Activated naive CD4-positive, alpha-beta T cell treated with anti-CD3 and anti-CD28 coated beads for 36 hours (primary cell): ENCODE data around the gene ZFYVE27. TPM values are rescaled to one million over a fixed set of nuclear protein-coding genes. Genes with fewer than 3 reads are reported as not detected.

Source experiments
- CTCF ChIA-PET: fragments of 350-600 bp; sonication (Branson Sonifier 250); formaldehyde crosslinking; loops from one replicate; lab custom pipeline; 2021; ENCODE audit warnings: antibody characterized with exemption; lab: Charles Lee
- DNase-seq: peaks from one replicate; pipeline ENCODE4 v3.0.0-alpha.2; 2020
- H3K27ac Mint-ChIP-seq: one replicate; pipeline ENCODE4 v1.8.0; 2021; ENCODE audit warnings: mild to moderate bottlenecking, mixed read lengths
- H3K27me3 Mint-ChIP-seq: one replicate; pipeline ENCODE4 v1.8.0; 2021; ENCODE audit warnings: low read depth, mixed read lengths
- H3K36me3 Mint-ChIP-seq: one replicate; pipeline ENCODE4 v1.8.0; 2021; ENCODE audit warnings: low read depth, mixed read lengths
- H3K4me1 Mint-ChIP-seq: one replicate; pipeline ENCODE4 v1.8.0; 2021; ENCODE audit warnings: low read depth, mixed read lengths
- H3K4me3 Mint-ChIP-seq: one replicate; pipeline ENCODE4 v1.8.0; 2021; ENCODE audit warnings: mild to moderate bottlenecking, moderate library complexity, mixed read lengths
- H3K9me3 Mint-ChIP-seq: one replicate; pipeline ENCODE4 v1.8.0; 2021; ENCODE audit warnings: mixed read lengths
- intact Hi-C: fragments of 100-400 bp; cut with micrococcal nuclease; formaldehyde crosslinking; loops from one replicate; pipeline ENCODE4 v1.15.1; 2023
- total RNA-seq, 2 experiments: library from RNA; stranded (reverse); gene quantifications; one replicate each; pipeline ENCODE4 v1.2.3, GENCODE V29; 2021

Gene ZFYVE27
- total RNA-seq, 2 experiments from 2014 or later = 18.0 to 18.4 TPM

GRCh38 chr10:97789770-97790397, 53.0 kb downstream of the ZFYVE27 start:
- DNase-seq = no peak
- CTCF ChIA-PET = interaction anchor here (0.7 to 10.8 kb wide), 4 partner anchors 9 to 83 kb away, joined by 3 to 232 read pairs (median 4); no protein-coding TSS in a partner anchor

DNA sequence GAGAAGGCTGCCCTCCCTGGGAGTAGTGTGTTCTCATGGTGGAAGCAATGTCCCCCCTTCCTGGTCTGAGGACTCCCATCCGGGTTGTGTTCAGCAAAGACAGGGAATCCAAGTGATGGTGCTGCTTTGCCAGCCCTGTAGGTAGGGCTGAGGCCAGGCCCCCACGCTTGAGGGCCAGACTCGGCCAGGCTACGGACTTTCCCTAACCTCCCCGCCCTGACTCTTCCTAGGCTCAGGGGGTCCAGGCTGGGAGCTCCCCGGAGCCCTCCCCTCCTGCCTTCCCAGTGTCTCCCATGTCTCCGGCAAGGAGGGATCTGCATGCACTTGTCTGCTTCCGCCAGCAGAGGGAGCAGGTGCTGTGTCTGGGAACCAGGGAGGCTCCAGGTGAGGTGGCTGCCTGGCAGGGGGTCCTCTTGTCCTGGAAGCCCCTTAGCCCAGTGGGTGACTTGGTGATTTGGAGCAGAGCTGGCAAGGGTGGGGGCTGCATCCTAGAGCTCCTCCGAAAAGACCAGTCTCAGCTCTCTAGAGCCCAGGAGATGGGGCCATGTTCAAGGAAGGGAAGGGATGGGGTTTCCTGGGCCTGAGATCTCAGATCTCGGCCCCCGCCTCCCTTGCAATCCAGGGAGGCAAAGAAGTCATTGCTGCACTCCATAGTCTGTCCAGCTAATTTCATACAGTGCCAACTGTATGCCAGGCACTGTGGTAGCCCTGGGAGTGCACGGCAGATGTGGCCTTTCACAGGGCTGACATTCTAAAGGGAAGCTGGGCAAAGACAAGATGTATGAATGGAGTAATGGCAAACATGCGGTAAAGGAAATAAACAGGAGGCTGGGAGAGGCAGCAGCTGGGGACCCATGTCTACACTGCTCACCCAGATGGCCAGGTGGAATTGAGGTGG, 55.1 kb downstream of the ZFYVE27 start:
- Mint-ChIP-seq H3K36me3 (no peaks in the 10 kb centered on the region), H3K27me3 (no peaks in the 10 kb centered on the region), H3K9me3 (no peaks in the 10 kb centered on the region), H3K4me1 (peaks cover 28% of the 10 kb centered on the region), H3K27ac (no peak overlapping the region), H3K4me3 (no peak overlapping the region)
- CTCF ChIA-PET = interaction anchor here (0.6 to 10.8 kb wide), 30 partner anchors 9 to 653 kb away, joined by 3 to 232 read pairs (median 4); partner anchors contain the start of genes AVPI1, GOLGA7B, SFRP5 and ZFYVE27
- DNase-seq = peak; percentile 86
- intact Hi-C loops = loop anchor here (1.0 to 5.0 kb wide), 2 partner anchors 77 to 235 kb away; no protein-coding TSS in a partner anchor

More at GRCh38 chr10:97789770-97790397, 53.0 kb downstream of the ZFYVE27 start:
- Mint-ChIP-seq H3K4me3 (no peak overlapping the region), H3K9me3 (no peaks in the 10 kb centered on the region), H3K27ac (no peak overlapping the region), H3K36me3 (no peaks in the 10 kb centered on the region), H3K27me3 (no peaks in the 10 kb centered on the region), H3K4me1 (peaks cover 13% of the 10 kb centered on the region)
- intact Hi-C loops = loop anchor here (5.0 to 10.0 kb wide), 2 partner anchors 85 to 237 kb away; no protein-coding TSS in a partner anchor

DNA sequence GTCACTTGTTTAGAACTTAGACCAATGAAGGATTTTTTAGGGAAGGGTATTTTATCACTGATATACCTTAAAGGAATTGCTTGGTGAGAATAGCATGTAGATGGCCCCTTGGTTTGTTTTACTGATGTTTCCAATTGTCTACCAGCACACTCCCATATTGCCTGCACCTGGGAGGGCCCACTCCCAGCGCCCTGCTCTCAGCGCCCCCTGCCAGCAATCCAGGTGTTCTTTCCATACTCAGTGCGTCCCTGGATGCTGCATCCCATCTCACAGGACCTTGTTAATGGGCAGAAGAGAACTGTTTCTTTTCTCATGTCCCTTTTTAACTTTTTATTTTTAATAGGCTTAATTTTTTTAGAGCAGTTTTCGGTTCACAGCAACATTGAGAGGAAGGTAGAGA, 59.0 kb downstream of the ZFYVE27 start:
- CTCF ChIA-PET = interaction anchor here (0.7 to 10.8 kb wide), 3 partner anchors 77 to 232 kb away, joined by 4 to 232 read pairs (median 5); no protein-coding TSS in a partner anchor
- Mint-ChIP-seq H3K36me3 (no peaks in the 10 kb centered on the region), H3K9me3 (peaks cover 8% of the 10 kb centered on the region), H3K4me3 (no peak overlapping the region), H3K27ac (no peak overlapping the region), H3K27me3 (no peaks in the 10 kb centered on the region), H3K4me1 (peaks cover 27% of the 10 kb centered on the region)
- DNase-seq = no peak
- intact Hi-C loops = loop anchor here (1.0 kb wide), 2 partner anchors 53 to 73 kb away; partner anchors contain the start of gene GOLGA7B

DNA sequence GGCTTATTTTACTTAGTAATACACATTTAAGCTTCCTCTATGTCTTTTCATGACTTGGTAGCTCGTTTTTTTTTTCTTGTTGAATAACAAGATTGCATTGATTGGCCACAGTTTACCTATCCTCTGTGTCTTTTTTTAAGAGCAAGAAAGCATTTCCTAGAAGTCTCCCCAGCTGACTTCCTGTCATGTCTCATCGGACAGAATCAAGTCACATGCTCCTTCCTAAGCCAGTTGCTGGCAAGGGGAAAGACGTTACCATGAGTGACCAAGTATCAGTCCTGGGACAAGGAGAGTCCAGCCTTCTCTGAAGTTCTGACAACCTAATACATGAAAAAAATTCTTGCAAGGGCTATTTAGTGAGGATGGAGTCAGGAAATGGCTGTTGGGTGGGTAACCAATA, 59.7 kb downstream of the ZFYVE27 start:
- Mint-ChIP-seq H3K36me3 (no peaks in the 10 kb centered on the region), H3K9me3 (peaks cover 8% of the 10 kb centered on the region), H3K27me3 (no peaks in the 10 kb centered on the region), H3K4me3 (peak overlapping the region; percentile 32), H3K4me1 (peaks cover 27% of the 10 kb centered on the region), H3K27ac (peak overlapping the region; percentile 75)
- peak; percentile 65 for DNase-seq
- intact Hi-C loops = loop anchor here (1.0 kb wide), 2 partner anchors 53 to 73 kb away; partner anchors contain the start of gene GOLGA7B
- CTCF ChIA-PET = interaction anchor here (0.7 to 10.8 kb wide), 3 partner anchors 76 to 232 kb away, joined by 4 to 232 read pairs (median 5); no protein-coding TSS in a partner anchor

GRCh38 chr10:97798958-97799610, 62.2 kb downstream of the ZFYVE27 start:
- Mint-ChIP-seq H3K4me1 (peaks cover 17% of the 10 kb centered on the region), H3K36me3 (no peaks in the 10 kb centered on the region), H3K27ac (no peak overlapping the region), H3K4me3 (no peak overlapping the region), H3K27me3 (no peaks in the 10 kb centered on the region), H3K9me3 (peaks cover 8% of the 10 kb centered on the region)
- intact Hi-C loops = no loop called here
- CTCF ChIA-PET = interaction anchor here (0.7 to 0.8 kb wide), 2 partner anchors 9 to 846 kb away, joined by 4 read pairs; no protein-coding TSS in a partner anchor
- no peak for DNase-seq

DNA sequence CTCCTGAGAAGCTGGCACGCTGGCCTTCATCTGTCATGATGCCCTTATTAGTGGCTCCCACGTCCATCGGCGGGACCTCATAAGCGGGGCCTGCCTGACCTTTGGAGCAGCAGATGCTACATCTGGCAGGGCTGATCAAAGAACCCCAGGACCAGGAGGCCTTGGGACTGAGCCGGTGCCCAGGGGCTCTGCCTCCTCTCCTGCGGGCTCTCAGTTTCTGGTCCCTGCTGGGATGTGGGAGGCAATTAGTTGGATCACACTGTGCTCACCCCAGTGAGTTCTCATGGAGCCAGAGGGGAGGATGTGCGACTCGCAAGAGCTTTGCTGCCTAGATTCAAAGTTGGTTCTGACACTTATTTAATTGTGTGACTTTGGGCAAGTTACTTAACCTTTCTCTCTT, 63.5 kb downstream of the ZFYVE27 start:
- H3K36me3 Mint-ChIP-seq = no peaks in the 10 kb centered on the region
- CTCF ChIA-PET = interaction anchor here (1.2 to 2.4 kb wide), 3 partner anchors 8 to 99 kb away, joined by 3 to 14 read pairs (median 6); no protein-coding TSS in a partner anchor
- H3K9me3 Mint-ChIP-seq = peaks cover 8% of the 10 kb centered on the region
- no peak overlapping the region for H3K27ac Mint-ChIP-seq
- H3K4me1 Mint-ChIP-seq = peaks cover 17% of the 10 kb centered on the region
- no peak for DNase-seq
- intact Hi-C loops = no loop called here
- no peak overlapping the region for H3K4me3 Mint-ChIP-seq
- no peaks in the 10 kb centered on the region for H3K27me3 Mint-ChIP-seq

DNA sequence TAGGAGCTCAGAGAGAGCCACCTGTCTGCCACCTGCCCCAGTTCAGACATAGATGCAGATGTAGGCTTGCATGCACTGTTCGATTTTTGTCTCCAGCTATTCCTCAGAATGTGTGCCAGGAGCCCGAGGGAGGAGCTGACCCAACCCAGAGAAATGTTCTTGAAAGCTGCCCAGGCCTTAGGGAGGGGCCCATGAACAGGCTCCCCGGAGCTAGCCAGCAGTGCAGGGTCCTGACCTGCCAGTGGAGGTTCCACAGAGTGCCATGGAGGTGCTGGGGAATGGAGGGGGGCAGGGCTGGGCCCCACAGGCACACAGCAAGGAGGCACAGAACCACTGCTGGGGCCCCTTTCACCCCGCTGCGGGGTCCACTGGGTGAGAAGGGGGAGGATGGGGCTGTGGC, 64.5 kb downstream of the ZFYVE27 start:
- DNase-seq = no peak
- CTCF ChIA-PET = interaction anchor here (0.6 to 2.4 kb wide), 4 partner anchors 9 to 232 kb away, joined by 3 to 14 read pairs (median 5); no protein-coding TSS in a partner anchor
- H3K9me3 Mint-ChIP-seq = peaks cover 8% of the 10 kb centered on the region
- intact Hi-C loops = no loop called here
- peaks cover 8% of the 10 kb centered on the region for H3K4me1 Mint-ChIP-seq
- no peaks in the 10 kb centered on the region for H3K36me3 Mint-ChIP-seq
- no peak overlapping the region for H3K4me3 Mint-ChIP-seq
- H3K27ac Mint-ChIP-seq = no peak overlapping the region
- H3K27me3 Mint-ChIP-seq = no peaks in the 10 kb centered on the region

DNA sequence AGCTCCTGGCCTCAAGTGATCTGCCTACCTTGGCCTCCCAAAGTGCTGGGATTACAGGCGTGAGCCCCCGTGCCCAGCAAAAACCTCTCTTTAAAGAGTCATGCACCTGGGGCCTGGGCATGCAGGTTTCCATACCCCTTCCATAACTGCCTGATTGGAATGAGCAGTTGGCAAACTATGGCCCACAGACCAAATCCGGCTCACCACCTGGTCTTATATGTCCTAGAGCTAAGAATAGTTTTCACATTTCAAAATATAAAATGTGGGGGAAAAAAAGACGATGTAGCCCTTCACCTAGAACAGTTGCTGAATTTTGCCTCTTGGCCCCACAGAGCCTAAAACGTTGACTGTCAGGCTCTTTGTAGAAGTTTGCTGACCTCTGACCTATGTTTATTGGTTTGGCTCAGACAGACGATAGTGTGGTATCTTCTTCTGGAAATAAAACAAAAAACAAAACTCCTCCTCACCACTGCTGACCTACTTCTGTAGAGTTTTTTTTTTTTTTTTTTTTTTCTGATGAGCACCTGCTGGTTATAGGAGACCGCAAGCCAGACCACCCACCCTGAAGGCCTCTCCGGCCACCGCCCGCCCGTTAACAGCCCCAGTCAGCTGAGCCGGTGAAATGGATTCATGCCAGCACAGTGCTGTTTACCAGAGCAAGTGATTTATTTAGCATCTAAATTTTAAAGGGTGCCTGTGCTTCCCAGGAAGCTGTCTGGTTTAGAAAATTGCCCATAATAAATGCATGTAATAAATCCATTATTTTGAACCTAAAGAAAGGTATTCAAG, 68.4 kb downstream of the ZFYVE27 start:
- Mint-ChIP-seq H3K9me3 (no peaks in the 10 kb centered on the region), H3K4me3 (no peak overlapping the region), H3K4me1 (no peaks in the 10 kb centered on the region), H3K36me3 (no peaks in the 10 kb centered on the region), H3K27me3 (no peaks in the 10 kb centered on the region), H3K27ac (no peak overlapping the region)
- intact Hi-C loops = no loop called here
- DNase-seq = no peak
- CTCF ChIA-PET = no interaction called here

DNA sequence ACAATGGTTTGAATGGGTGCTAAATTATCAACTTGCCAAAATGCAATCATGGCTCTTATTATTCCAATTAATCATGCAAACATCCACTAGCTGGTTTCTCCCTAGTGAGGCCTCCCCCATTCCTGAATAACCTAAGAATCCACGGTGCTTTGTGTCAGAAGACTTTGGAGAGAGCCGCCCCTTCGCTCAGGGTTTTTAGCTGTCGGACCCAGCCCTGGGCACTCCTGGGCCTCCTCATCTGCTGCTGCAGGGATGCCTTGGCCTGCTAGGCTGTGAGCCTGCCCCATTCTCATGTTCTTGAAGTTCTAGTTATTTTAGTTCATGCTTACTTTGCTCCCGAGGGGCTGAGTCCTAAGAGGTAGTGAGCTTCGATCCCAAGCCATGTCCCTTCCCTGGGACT, 69.0 kb downstream of the ZFYVE27 start:
- H3K27ac Mint-ChIP-seq = no peak overlapping the region
- no peaks in the 10 kb centered on the region for H3K36me3 Mint-ChIP-seq
- no peaks in the 10 kb centered on the region for H3K27me3 Mint-ChIP-seq
- H3K4me3 Mint-ChIP-seq = no peak overlapping the region
- no peaks in the 10 kb centered on the region for H3K4me1 Mint-ChIP-seq
- CTCF ChIA-PET = no interaction called here
- H3K9me3 Mint-ChIP-seq = no peaks in the 10 kb centered on the region
- intact Hi-C loops = no loop called here
- DNase-seq = no peak

DNA sequence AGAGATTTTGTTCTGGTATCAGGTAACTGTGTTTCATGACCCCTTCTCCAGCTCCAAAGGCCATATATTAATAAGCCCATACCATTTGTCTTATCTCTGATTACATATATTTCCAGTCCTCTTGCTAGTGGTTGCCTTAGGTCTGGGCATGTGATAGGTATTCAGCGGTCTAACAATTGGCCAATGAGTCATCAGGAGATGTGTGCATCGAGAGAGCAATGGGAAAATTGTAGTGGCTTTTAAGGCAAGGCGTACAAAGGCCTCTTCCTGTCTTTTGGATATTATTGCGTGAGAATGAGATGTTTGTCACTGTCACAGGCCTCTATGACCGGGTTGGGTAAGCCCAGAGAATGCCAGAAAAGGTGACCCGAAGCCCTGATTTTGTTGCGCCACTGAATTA, 73.5 kb downstream of the ZFYVE27 start:
- no peaks in the 10 kb centered on the region for H3K9me3 Mint-ChIP-seq
- no peak overlapping the region for H3K4me3 Mint-ChIP-seq
- H3K36me3 Mint-ChIP-seq = no peaks in the 10 kb centered on the region
- no peak overlapping the region for H3K27ac Mint-ChIP-seq
- peaks cover 2% of the 10 kb centered on the region for H3K4me1 Mint-ChIP-seq
- intact Hi-C loops = no loop called here
- H3K27me3 Mint-ChIP-seq = no peaks in the 10 kb centered on the region
- CTCF ChIA-PET = no interaction called here
- no peak for DNase-seq
